Activated CD4-positive, alpha-beta T cell treated with anti-CD3 and anti-CD28 coated beads for 24 hours (primary cell): Measurements from ENCODE around the gene CLEC20A.

ENCODE experiments used
- DNase-seq, 2 donors: peaks; one replicate each; pipeline ENCODE4 v3.0.0-alpha.2; 2020; ENCODE audit warnings: low read depth in 2 of 2

The CLEC20A gene

DNA sequence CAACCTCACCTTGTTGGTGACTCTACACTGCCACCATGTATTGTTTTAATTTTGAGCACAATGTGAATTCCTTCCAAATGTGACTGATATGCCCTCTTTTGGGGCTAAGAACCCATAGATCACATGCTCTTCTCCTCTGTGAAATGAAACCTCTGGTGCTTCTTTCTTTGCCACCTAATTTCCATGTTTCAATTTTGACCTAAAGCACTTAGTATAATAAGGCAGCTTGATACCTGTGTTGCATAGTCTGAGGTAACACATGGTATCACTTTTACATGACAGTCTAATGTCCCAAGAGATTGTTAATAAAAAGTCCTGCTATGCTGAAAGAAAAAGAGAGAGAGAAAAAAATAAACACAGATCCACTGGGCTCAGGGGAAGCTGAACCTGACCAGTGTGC is 24.2 kb downstream of the CLEC20A start:
- no peak for DNase-seq

DNA sequence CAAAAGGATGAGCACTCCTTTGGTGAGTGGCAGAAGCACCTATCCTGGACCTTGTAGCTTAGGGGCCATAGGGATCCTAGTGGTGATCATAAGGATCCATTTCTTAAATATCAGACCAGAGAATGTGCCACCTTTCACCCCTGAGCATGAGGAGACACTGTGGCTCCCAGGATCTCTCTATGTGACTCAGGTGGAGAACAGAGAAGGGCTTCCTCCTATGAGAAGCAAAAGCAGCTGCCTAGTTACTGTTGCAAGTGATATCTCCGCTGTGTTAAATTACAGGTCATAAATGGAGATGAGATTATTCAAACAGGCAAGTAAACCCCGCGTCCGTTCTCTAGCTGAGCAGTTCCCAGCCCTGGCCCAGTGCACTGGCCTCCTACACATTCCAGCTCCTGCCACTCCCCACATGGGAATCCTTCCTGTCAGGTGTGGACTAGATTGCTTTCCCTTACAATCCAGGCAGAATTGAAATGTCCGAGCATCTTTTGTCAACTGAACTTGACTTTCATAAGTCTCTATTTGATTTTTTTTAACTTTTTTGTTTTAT is 26.3 kb downstream of the CLEC20A start:
- no peak for DNase-seq

DNA sequence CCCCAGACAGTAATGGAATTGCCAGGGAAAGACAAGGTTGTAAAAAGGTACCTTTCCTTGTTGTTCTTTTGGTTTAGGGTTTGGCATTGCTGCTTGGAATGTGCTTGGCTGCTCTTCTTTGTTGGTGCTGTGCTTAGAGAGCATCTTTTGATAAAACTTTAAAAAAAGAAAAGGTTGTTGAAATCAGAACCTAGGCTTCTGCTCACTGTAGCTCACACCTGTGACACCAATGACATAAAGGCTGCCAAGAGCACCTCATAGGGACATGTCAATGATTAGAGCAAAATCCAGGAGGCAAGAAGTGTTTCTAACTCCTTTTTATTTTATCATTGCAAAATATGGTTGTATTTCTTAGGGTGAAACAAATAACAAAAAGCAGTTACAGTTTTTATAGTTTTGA is 28.9 kb downstream of the CLEC20A start:
- DNase-seq: no peak

DNA sequence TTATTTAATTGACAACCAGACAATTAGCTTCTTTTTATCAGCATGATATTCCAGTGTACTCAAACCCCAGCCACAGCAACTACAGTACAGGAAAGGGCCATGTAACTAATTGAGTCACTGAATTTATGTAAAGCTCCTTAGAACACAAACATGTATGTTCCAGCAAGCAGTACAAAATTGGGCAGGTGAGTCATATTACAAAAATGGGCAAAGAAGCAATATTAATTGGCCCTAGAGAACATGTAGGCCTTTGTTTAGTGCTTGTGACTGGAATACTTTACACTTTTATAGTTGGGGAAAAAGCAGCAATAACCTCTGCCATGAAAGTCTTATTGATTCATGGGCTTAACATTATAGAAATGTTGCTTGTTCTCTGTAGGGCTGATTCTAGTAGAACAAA is 31.8 kb downstream of the CLEC20A start:
- DNase-seq: no peak

DNA sequence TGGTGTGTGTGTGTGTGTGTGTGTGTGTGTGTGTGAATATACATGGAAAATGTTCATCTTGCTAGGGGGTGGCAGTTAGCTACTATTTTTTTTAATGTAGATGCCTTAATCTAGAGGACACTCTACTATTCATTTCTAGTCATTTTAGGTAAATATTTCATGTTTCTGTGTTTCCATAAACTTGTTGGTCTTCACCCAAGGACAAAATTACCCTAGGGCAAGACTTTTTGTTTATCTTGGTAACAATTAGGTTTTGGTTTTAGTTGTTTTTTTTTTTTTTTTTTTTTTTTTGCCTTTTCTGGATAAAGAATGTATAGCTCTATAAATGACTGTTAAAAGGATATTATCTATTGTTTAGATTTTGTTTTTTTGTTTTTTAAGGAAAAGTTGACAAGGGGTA is 32.2 kb downstream of the CLEC20A start:
- no peak for DNase-seq

DNA sequence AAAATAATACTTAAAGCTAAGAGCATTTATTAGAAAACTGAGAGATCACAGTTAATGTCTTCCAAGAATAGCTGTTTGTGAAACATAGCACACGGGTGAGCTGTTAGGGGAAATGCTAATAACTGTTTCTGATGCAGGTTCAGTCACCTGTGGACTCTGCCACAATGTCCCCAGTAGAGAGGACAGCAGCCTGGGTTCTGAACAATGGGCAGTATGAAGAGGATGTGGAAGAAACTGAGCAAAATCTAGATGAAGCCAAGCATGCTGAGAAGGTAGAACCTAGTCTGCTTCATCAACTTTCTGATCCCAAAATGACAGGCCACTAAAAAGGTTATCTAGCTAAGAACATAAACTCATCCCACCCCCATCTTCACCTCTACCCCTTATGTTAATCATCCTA is 32.6 kb downstream of the CLEC20A start:
- DNase-seq: no peak

DNA sequence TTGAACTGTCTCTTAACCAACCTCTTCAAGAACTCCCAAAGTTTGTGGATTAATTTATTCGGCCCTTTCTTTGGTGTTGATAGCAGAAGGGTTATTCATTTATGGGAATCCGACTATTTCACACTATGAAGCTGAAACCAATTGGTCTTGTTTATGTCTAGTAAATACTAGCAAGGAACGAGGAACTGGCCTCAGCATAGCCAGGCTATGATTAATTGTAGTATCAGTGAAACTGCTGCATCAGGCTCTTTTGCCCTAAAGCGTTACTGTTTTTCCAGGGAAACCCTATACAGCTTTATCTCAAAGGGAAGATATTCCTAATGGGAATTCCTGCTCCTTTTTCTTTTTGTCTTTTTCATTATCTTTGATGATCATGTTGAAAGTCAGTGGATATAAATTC is 35.1 kb downstream of the CLEC20A start:
- DNase-seq: no peak

DNA sequence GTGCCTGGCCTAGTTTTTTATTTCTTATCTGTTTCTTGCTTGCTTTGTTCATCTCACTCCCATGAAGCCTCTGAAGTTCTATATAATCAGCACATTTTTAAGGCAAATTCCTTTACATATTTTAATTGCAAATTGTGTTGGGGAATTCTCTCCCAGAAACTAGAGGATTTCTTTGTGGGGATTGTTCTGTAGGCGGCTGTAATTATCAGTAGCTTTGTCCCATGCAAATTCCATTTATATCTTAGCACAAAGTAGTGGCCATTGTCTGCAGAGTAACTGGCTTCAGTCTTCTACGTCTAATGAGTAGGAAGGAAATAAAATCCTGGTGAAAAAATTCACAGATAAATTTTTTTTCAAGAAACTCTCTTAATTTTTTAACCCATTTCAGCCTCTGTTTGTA is 35.7 kb downstream of the CLEC20A start:
- DNase-seq: no peak

DNA sequence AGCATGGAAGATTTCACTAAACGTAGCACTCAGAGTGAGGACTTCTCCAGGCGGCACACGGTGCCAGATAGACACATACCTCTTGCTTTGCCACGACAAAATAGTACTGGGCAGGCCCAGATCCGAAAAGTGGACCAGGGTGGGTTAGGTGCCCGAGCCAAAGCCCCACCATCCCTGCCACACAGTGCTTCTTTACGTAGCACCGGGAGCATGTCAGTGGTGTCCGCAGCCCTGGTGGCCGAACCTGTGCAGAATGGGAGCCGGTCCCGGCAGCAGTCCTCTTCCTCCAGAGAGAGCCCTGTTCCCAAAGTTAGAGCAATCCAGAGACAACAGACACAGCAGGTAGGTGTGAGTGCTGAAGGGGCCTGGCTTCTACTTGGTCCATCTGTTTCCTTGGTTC is 38.6 kb downstream of the CLEC20A start:
- DNase-seq: no peak

DNA sequence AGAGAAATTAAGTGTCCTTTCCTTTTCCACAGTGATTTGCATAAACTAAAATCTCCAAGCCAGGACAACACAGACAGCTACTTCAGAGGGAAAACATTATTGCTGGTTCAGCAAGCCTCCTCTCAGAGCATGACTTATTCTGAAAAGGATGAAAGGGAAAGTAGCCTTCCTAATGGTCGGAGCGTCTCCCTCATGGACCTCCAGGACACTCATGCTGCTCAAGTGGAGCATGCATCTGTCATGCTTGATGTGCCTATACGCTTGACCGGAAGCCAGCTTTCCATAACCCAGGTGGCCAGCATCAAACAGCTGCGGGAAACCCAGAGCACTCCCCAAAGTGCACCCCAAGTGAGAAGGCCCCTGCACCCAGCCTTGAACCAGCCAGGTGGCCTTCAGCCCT is 39.1 kb downstream of the CLEC20A start:
- no peak for DNase-seq

DNA sequence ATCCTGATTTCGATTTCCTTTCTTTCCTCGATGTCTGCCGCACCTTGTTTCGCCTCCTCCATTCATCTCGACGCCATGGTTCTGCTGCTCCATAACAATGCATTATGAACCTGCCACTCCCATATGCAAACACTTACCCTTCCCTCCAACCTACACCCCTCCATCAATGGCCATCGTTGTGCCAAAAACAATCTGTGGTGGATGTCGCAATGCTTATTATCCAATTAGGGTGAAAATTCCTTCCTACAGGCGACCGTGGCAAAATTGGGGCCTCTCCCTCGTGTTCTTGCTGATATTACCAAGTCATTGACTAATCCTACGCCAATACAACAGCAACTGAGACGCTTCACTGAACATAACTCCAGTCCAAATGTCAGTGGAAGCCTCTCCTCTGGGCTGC is 40.3 kb downstream of the CLEC20A start:
- no peak for DNase-seq

DNA sequence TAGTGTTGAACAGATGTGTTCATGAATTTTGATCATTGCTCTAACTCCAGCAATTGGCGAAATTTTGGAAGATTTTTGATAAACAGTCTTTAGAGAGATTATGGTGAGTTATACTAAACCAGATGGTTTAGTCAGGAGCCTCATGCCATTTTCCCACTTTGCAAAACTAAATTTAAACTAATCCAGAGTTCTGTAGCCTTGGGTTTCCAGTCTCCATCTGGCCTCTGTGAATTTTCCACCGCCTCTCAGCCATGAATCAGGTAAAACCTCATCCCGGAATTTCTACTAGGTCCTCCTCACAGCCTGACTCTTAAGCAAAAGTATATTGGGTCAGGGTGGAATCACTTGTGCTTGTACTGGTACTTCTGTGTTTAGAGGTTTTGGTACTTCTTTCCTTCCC is 44.8 kb downstream of the CLEC20A start:
- DNase-seq: no peak

DNA sequence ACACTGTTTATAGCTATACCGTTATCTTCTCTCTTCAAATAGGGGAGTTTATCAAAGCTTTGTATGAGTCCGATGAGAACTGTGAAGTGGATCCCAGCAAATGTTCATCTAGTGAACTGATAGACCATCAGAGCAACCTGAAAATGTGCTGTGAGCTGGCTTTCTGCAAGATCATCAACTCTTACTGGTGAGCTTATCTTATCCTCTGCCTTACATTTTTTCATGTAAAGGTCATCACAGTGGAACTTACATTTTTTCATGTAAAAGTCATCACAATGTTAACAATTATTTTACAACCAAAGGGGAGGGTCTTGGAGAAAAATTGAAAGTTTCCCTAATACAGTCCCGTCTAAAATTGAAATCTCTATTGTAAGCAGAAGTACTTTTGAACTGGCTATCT is 45.2 kb downstream of the CLEC20A start:
- DNase-seq: no peak

DNA sequence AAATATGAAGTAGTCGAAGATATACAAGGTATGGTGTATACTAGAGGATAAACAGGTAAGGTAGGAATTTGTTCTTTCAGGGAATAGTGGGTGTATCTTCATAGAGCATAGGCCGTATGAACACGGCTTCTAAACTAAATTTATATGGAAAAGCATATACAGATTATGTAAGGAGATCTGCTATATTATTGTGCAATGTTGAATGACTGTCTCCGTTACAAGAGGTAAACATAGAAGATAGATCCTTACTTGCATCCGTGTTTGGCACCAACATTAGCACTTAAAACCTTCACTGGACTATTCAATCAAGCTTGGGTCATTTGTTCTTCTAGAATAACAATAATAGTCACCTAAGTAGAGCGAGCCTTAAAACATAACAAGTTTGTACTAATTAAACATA is 45.9 kb downstream of the CLEC20A start:
- no peak for DNase-seq

DNA sequence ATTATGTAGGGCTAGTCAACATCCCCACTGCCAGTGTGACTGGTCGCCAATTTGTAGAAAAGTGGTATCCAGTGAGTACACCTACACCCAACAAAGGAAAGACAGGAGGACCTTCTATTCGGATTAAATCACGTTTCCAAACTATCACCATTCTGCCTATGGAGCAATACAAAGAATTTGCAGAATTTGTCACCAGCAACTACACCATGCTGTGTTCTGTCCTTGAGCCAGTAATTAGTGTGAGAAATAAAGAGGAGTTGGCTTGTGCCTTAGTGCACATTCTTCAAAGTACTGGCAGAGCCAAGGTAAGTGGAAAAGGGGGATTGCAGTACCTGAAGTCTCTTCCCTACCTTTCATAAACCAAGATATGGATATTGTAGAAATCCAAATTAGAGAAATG is 53.8 kb downstream of the CLEC20A start:
- no peak for DNase-seq

DNA sequence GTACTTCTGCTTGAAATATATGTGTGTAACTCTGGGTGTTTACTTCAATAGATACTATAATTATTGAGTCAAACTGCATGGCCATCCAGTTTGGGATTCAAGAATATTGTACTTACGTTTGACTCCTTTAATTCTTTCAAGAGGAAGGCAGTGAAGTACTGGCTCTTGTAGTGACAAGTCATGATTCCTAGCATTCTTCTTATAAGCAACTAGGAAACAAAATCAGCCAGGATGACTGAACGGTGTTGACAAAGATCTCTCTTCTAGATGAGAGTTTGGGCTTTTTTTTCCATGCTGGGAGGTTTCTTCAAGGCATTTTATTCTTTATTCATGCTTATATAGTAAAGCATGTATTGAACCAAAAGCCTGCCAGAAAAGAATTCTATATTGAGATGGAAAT is 58.3 kb downstream of the CLEC20A start:
- no peak for DNase-seq

DNA sequence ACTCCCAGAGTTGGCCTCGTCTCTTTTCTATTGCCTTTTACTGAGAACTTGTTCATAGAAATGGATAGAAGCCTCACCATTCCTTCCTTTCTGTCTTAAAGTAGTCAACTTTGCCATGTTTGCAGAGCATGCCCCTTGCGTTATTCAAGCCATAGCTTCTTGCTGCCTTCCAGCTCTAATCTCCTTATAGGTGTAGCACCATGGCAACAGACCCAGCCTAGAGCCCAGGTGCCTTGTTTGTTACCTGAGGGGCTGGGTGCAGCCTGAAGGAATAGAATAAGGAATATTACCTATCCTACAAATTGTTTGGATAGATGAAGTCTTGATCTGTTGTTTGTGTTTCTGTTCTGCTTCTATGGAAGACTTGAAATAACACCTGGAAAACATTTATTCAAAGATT is 59.9 kb downstream of the CLEC20A start:
- DNase-seq: no peak

DNA sequence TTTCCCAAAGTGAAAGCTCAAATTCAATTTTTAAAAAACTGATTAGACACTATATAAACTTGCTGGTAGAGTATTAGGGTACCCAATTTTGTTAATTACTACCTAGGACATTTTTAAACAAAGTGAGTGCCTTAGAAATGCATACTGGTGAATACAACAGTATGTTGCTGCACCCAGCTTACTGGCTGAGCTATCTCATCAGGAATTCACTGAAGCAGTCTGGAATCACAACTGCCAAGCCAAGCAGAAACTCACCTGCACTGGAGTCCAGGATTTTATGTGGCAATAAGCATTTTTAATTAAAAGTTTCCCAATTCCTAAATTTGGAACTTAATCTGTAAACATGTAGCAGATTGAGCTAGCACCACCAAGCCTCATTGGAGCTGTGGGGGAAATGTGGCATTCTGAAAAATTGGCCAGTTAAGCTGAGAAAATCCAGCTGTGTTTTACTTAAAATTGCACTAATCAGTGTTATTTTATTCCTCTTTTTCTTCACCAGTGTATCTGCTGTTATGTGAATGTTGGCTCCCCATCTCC is 61.8 kb downstream of the CLEC20A start:
- DNase-seq: no peak

DNA sequence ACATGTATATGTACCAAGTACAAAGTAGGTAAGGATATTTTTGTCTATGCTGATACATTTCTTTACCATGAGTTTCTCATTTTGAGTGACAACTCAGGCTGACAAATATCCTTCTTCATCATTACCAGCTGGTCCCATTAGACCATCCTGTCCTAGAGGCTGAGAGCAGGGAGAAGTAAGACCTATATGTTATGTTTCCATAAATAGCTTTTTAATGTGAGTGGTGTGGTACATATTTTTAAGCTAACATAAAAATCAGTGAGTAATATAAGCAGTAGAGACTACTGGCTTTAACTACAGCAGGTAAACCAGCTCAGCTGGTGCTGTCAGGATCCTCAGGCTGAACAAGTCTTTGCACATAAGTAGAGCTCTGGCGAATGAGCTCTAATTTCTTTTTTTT is 62.4 kb downstream of the CLEC20A start:
- DNase-seq: no peak
